Activated T-helper 1 cell treated with anti-CD3 and anti-CD28 coated beads, Interleukin-2, amount 50 U/mL, for 16 hours (primary cell): ENCODE data around the gene UBE2E2.

ENCODE experiments used
- DNase-seq, 2 donors: peaks; one replicate each; pipeline ENCODE4 v3.0.0-alpha.2; 2020; ENCODE audit warnings: low read depth in 1 of 2, low spot score in 1 of 2

UBE2E2 gene

DNA sequence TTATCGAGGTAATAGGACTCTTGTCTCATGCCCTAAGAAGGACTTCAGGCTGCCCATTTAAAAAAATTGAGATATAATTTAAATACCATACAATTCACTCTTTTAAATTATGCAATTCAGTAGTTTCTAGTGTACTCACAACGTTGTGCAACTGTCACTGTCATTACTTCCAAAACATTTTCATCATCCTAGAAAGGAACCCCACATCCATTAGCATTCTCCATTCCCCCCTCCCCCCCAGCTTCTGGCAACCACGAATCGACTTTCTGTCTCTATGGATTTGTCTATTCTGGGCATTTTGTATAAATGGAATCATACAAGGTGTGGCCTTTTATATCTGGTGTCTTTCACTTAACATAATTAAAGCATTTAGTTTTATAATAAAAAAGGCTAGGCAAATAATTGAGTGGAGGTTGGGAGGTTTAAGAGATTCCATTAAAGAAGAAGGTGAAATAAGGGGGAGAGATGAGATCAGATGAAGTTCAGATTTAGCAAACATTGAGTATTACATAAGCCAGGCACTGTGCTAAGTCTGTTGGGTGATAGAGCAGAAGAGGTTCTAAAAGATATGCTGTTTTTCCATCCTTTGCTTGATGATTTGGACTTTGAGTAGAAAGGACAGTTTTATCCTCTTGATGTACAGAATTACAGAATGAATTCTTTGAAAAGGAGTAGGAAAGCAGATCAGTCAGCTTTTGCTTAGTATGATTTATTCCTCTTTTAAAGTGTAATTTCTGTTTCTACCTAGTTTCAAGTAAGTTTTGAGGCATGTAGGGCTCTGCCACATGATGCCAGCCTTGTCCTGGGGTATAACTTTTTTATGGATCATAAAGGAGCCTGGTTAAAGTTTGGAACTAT lies 36.3 kb downstream of the UBE2E2 start:
- DNase-seq, result no peak

GRCh38 chr3:23240171-23240785 lies 37.2 kb downstream of the UBE2E2 start:
- DNase-seq, result no peak

GRCh38 chr3:23241256-23241655 lies 38.1 kb downstream of the UBE2E2 start:
- no peak for DNase-seq

DNA sequence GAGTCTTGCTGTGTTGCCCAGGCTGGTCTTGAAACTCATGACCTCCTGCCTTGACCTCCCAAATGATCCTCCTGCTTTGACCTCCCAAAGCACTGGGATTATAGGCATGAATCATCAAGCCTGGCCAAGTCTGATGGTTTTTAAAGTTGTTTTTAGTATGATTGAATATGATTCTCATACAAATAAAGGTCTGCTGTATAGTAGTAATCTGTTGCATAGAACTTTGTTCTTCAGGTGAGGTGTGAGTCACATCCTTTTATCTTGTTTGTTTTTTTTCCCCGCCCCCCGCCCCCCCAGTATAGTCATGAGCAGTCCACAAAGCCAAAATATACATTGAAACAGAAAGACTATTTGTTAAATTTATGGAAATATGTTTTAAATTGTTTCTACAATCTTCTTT lies 39.0 kb downstream of the UBE2E2 start:
- DNase-seq, result no peak

DNA sequence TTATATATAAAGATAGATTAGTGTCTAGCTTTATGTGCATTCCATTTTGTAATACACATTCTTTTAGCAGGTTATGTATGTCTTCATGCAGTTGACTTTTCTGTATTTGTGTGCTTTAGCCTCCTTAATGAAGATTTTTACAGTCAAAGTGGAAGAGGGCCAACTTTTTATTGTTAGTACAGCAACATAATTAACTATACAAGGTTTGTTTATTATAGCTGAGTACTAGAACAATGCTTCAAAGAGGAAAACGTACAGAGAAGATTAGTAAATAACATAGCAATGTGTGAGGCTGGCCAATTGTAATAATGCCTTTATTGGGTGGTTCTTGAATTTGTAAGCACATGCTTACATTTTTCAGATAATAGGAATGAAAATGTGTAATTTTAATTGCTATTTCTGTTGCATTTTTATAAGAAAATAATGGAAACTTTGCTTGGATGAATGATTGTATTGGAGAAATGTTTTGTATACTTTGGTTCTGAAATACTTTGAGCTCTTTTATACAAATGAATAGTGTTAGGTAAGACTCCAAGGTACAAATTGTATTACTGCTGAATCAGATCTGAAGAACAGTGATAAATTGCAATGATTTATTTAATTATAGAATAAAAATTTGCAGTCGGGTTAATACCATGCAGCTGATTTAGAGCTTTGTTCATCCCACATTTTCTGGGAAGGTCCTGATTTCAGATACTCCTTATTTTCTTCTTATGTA lies 41.4 kb downstream of the UBE2E2 start:
- DNase-seq, result no peak

DNA sequence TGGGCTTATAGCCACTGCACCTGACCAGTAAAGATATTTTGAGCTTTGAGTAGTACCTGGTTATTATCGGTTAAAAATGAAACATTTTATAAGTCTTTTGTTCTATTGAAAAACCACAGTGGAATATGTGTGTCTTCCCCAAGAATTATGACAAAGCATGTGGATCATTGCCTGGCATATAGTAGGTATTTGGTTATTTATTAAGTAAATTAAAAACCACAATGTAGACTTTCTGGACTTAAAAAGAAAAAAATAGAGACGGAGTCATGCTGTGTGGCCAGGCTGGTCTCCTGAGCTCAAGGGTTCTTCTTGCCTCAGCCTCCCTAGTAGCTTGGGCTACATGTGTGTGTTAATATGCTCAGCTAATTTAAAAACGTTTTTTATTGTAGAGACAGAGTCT lies 43.5 kb downstream of the UBE2E2 start:
- DNase-seq, result no peak

GRCh38 chr3:23248594-23249131 lies 45.5 kb downstream of the UBE2E2 start:
- no peak for DNase-seq

GRCh38 chr3:23249961-23250360 lies 46.8 kb downstream of the UBE2E2 start:
- DNase-seq, result no peak

- DNase-seq, result no peak
These were observed 49.0 kb downstream of the UBE2E2 start for GRCh38 chr3:23252122-23252521.

DNA sequence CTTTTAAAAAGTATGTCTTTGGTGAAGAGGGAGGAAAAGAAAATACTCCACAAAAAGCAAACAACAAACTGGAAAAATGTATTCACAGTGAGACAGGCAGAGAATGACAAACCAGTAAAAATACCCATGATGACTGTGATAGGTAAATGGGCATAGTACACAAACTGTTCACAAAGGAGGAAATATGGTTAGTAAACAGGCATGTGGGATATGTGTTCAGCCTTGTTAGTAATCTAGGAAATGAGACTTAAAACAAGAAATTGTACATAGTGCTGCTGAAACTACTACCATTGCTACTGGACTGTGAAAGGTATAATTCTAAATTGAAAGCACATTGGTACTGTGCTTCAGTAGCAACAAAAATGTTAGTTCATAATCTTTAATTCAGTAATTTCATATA lies 50.1 kb downstream of the UBE2E2 start:
- DNase-seq, result no peak

- DNase-seq, result no peak
These were observed 51.2 kb downstream of the UBE2E2 start for GRCh38 chr3:23254282-23254681.

- no peak for DNase-seq
These were observed 51.7 kb downstream of the UBE2E2 start for GRCh38 chr3:23254835-23255234.

DNA sequence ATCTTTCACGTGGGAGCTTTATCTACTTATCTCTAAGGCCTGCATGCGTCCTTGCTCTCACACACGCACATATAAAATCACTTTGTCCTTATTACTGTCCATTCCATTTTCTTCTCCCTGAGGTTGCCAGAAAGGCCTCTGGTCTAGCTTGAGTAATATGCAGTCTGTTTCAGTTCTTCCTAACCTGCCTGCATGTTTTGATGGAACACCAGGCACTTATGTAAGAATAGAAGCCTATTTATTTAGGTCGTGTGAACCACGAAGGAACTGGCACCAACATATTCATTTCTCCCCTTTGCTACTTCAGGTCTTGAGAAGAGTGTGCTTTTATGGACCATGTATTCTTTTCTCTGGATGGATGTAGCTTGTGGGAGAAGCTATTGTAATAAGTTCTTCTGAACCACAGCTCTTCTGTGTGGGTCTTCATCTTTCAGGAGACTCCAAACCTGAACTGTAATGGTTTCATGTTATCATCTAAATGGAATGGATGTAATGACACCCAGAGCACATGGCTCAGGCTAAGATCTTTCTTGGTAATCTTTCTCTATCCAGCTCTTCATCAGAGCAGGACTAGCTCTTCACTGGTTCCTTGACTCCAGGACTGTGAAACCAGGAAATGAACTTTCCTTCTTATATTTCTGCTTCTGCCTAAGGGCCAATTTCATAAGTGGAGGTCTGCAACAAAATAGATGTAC lies 53.8 kb downstream of the UBE2E2 start:
- no peak for DNase-seq

DNA sequence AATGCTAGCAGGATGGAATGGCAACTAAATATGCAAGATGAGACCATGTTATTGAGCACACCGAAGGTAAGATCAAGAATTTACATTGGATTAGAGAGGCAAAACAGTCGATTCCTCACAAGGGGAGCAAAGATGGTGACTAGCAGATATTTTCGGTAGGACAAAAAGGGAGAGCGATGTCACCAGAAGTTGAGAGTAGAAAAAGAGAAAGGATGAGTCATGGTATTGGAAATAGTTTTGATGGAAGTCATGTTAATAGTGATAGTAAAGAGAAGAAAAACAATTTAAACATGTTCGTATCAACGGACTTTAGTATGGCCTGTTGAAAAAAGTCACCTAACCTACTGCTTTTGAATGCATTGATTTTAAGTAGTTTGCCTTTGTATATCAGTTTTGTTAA lies 55.0 kb downstream of the UBE2E2 start:
- no peak for DNase-seq

- no peak for DNase-seq
These were observed 56.4 kb downstream of the UBE2E2 start for GRCh38 chr3:23259515-23259914.

DNA sequence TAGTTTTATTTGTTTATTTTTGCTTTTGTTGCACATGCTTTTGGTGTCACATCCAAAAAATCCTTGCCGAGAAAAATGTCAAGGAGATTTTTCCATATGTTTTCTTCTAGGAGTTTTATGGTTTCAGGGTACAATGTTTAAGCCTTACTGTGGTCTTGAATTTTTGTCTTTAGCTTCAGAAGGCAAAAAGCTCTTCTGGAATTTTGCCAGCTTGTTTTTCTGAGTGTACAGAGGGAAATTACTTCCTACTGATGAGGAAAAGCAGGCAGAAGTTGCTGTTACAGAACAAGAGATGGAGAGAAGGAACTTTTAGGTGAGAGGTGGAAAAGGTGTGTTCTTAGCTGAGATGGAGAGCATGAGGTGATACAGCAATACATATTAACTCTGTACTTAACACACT lies 59.6 kb downstream of the UBE2E2 start:
- no peak for DNase-seq

DNA sequence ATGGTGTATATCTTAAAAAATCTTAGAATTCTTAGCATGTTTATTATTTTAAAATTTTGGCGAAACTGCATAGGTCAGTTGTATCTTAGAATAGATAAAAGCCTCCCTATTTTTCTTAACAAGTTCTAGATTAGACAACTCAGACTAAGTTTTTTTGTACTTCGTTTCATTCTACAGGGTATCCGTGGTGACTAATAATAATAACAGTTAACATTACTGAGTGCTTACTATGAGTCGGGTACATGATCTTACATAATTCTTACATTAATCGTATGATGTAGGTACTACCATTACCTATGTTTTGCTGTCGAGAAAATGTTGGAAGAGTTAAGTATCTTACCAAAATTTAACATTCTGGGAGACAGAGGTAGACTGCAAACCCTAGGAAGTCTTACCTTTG lies 60.7 kb downstream of the UBE2E2 start:
- DNase-seq, result no peak

GRCh38 chr3:23264413-23264812 lies 61.3 kb downstream of the UBE2E2 start:
- DNase-seq, result no peak

GRCh38 chr3:23270423-23270822 lies 67.3 kb downstream of the UBE2E2 start:
- no peak for DNase-seq

GRCh38 chr3:23271876-23272741 lies 69.0 kb downstream of the UBE2E2 start:
- DNase-seq, result no peak
